Gastroesophageal sphincter (tissue), 4 donors: ENCODE measurements around the gene ARCN1. TPM values are rescaled to one million over a fixed set of nuclear protein-coding genes. Genes with fewer than 3 reads are reported as not detected.

ENCODE experiments used
- ATAC-seq: fragments of 150-250 bp; one replicate; pipeline ENCODE4 v1.9.1; 2016; ENCODE audit warnings: mild to moderate bottlenecking, moderate library complexity
- H3K27ac ChIP-seq, 4 donors: fragments of 200-600 bp; sonication (generic) in 3 of 4; 1 replicate in 3 of 4; 2 replicates in 1 of 4; pipeline ENCODE4 v1.5.1; 2016 to 2019
- H3K27me3 ChIP-seq: fragments of 200-600 bp; sonication (generic); one replicate; pipeline ENCODE4 v1.5.1; 2019
- H3K36me3 ChIP-seq, 2 donors: fragments of 200-600 bp; sonication (generic); one replicate each; pipeline ENCODE4 v1.5.1; 2019; ENCODE audit warnings: control low read depth in 1 of 2
- H3K4me1 ChIP-seq, 3 donors: fragments of 200-600 bp; sonication (generic); 1 replicate in 2 of 3; 2 replicates in 1 of 3; pipeline ENCODE4 v1.5.1; 2016 to 2019; ENCODE audit warnings: control low read depth in 2 of 3
- H3K4me3 ChIP-seq, 2 donors: fragments of 200-600 bp; sonication (generic); one replicate each; pipeline ENCODE4 v1.5.1; 2019; ENCODE audit warnings: mild to moderate bottlenecking in 1 of 2, moderate library complexity in 1 of 2
- H3K9me3 ChIP-seq, 3 donors: fragments of 200-600 bp; sonication (generic); one replicate each; pipeline ENCODE4 v1.5.1; 2017 to 2019; ENCODE audit warnings: control low read depth in 2 of 3
- CTCF ChIP-seq, 4 experiments: fragments of 200-600 bp in 2 of 4; fragments of 450-650 bp in 2 of 4; sonication (generic) in 1 of 4; IDR thresholded peaks; one replicate each; pipeline ENCODE4 v1.5.1; 2017 to 2019; ENCODE audit warnings: antibody characterized with exemption in 4 of 4, mild to moderate bottlenecking in 2 of 4, moderate library complexity in 2 of 4
- EP300 ChIP-seq: sonication (generic); formaldehyde crosslinking; IDR thresholded peaks from one replicate; pipeline ENCODE4 v1.6.1; 2017; ENCODE audit warnings: antibody characterized with exemption, mild to moderate bottlenecking
- POLR2A ChIP-seq, 2 donors: fragments of 450-650 bp; IDR thresholded peaks; one replicate each; pipeline ENCODE4 v1.6.1; 2017; ENCODE audit warnings: antibody characterized with exemption in 2 of 2, mild to moderate bottlenecking in 2 of 2, moderate library complexity in 1 of 2
- POLR2AphosphoS5 ChIP-seq: sonication (generic); formaldehyde crosslinking; IDR thresholded peaks from one replicate; pipeline ENCODE4 v1.6.1; 2017; ENCODE audit warnings: antibody characterized with exemption
- WGBS, 2 donors: methylation state at CpG; one replicate each; pipeline ENCODE4 v1.1.5; 2018; ENCODE audit warnings: low coverage in 1 of 2; 5-methylcytosine and 5-hydroxymethylcytosine counted together
- total RNA-seq, 4 donors: library from RNA; depleted of rRNA; stranded (reverse); fragments of >200 nt; gene quantifications; one replicate each; pipeline ENCODE4 v1.1.0, GENCODE V29; 2016

ARCN1 gene
- total RNA-seq, 4 donors from 2014 or later = 84.9 to 141 (median 128) TPM

GRCh38 chr11:118544010-118544646, 28.1 kb upstream of the ARCN1 start:
- Histone ChIP-seq H3K36me3 (peaks cover 0 to 65% of the 10 kb centered on the region in 2 donors), H3K27me3 (no peaks in the 10 kb centered on the region), H3K4me1 (no peaks in the 10 kb centered on the region), H3K27ac (no peak overlapping the region), H3K9me3 (no peaks in the 10 kb centered on the region), H3K4me3 (no peak overlapping the region)
- TF ChIP-seq POLR2AphosphoS5 (no peak), EP300 (no peak), CTCF (IDR thresholded peaks at IDR 0.05) (no peak), POLR2A (IDR thresholded peaks at IDR 0.05) (no peak)
- 87 to 91% methylated on average over 6 to 8 of the region's 8 CpGs for WGBS, 2 donors
- ATAC-seq = no peak

GRCh38 chr11:118544647-118545010, 27.6 kb upstream of the ARCN1 start:
- 83 to 100% methylated on average over 1 of the region's 3 CpGs for WGBS, 2 donors
- Histone ChIP-seq H3K4me3 (no peak overlapping the region), H3K27ac (no peak overlapping the region), H3K4me1 (no peaks in the 10 kb centered on the region), H3K36me3 (peaks cover 0 to 69% of the 10 kb centered on the region in 2 donors), H3K27me3 (no peaks in the 10 kb centered on the region), H3K9me3 (no peaks in the 10 kb centered on the region)
- ATAC-seq = no peak
- no peak for TF ChIP-seq CTCF (IDR thresholded peaks at IDR 0.05)
- TF ChIP-seq POLR2AphosphoS5 = no peak

GRCh38 chr11:118545533-118545932, 26.7 kb upstream of the ARCN1 start:
- Histone ChIP-seq H3K27ac (no peak overlapping the region), H3K4me3 (no peak overlapping the region), H3K9me3 (no peaks in the 10 kb centered on the region), H3K36me3 (peaks cover 0 to 78% of the 10 kb centered on the region in 2 donors), H3K27me3 (no peaks in the 10 kb centered on the region), H3K4me1 (no peaks in the 10 kb centered on the region)
- 58 to 77% methylated on average over 4 of the region's 5 CpGs for whole genome bisulfite sequencing, 2 donors
- ATAC-seq = no peak
- TF ChIP-seq POLR2A (IDR thresholded peaks at IDR 0.05) (no peak), EP300 (no peak), POLR2AphosphoS5 (no peak), CTCF (IDR thresholded peaks at IDR 0.05) (no peak)

GRCh38 chr11:118547132-118547531, 25.1 kb upstream of the ARCN1 start:
- H3K4me3 ChIP-seq = no peak overlapping the region
- no peaks in the 10 kb centered on the region for H3K4me1 ChIP-seq
- H3K27ac ChIP-seq = no peak overlapping the region
- TF ChIP-seq POLR2A (IDR thresholded peaks at IDR 0.05) (no peak), EP300 (no peak), POLR2AphosphoS5 (no peak), CTCF (IDR thresholded peaks at IDR 0.05) (no peak)
- no peaks in the 10 kb centered on the region for H3K9me3 ChIP-seq
- peaks cover 0 to 88% of the 10 kb centered on the region in 2 donors for H3K36me3 ChIP-seq
- 85 to 95% methylated on average over 2 of the region's 2 CpGs for WGBS, 2 donors
- no peaks in the 10 kb centered on the region for H3K27me3 ChIP-seq
- no peak for ATAC-seq

GRCh38 chr11:118552341-118552740, 19.9 kb upstream of the ARCN1 start:
- Histone ChIP-seq H3K4me1 (no peaks in the 10 kb centered on the region), H3K27ac (no peak overlapping the region), H3K4me3 (no peak overlapping the region), H3K27me3 (no peaks in the 10 kb centered on the region), H3K9me3 (no peaks in the 10 kb centered on the region), H3K36me3 (peaks cover 0 to 93% of the 10 kb centered on the region in 2 donors)
- WGBS, 2 donors = 70 to 96% methylated on average over 2 to 3 of the region's 4 CpGs
- ATAC-seq = no peak
- no peak for TF ChIP-seq EP300
- no peak for TF ChIP-seq CTCF (IDR thresholded peaks at IDR 0.05)
- TF ChIP-seq POLR2AphosphoS5 = no peak
- TF ChIP-seq POLR2A (IDR thresholded peaks at IDR 0.05) = no peak
